ENCODE data around the gene TMEM80. TPM values are rescaled to one million over a fixed set of nuclear protein-coding genes. Genes with fewer than 3 reads are reported as not detected.

Gene TMEM80
- total and polyA plus RNA-seq, 9 of the 15 experiments (the other 6 are each of a cell fraction or from before 2014, with no cell fraction given): 5.1 to 30.1 (median 12.4) TPM

GRCh38 chr11:695538-696248 lies at the start of gene TMEM80 (continued):
- TF ChIP-seq, protein P1, sequence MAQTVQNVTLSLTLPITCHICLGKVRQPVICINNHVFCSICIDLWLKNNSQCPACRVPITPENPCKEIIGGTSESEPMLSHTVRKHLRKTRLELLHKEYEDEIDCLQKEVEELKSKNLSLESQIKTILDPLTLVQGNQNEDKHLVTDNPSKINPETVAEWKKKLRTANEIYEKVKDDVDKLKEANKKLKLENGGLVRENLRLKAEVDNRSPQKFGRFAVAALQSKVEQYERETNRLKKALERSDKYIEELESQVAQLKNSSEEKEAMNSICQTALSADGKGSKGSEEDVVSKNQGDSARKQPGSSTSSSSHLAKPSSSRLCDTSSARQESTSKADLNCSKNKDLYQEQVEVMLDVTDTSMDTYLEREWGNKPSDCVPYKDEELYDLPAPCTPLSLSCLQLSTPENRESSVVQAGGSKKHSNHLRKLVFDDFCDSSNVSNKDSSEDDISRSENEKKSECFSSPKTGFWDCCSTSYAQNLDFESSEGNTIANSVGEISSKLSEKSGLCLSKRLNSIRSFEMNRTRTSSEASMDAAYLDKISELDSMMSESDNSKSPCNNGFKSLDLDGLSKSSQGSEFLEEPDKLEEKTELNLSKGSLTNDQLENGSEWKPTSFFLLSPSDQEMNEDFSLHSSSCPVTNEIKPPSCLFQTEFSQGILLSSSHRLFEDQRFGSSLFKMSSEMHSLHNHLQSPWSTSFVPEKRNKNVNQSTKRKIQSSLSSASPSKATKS (CRISPR knock-in tag; IDR thresholded peaks at IDR 0.05): no peak
- TF ChIP-seq RBFOX2 (IDR thresholded peaks at IDR 0.05; ENCODE audit: low read depth, low read length): peak; percentile 84
- no peak for TF ChIP-seq STAT5B (CRISPR knock-in tag; IDR thresholded peaks at IDR 0.05)
- TF ChIP-seq ZNF277 (CRISPR knock-in tag; IDR thresholded peaks at IDR 0.05; ENCODE audit: borderline replicate concordance): no peak
- TF ChIP-seq ID3 (CRISPR knock-in tag; IDR thresholded peaks at IDR 0.05): no peak
- TF ChIP-seq ID3 (tag; IDR thresholded peaks at IDR 0.05): no peak
- TF ChIP-seq ZNF444 (CRISPR knock-in tag; IDR thresholded peaks at IDR 0.05): no peak
- TF ChIP-seq ETS2 (tag; IDR thresholded peaks at IDR 0.05; ENCODE audit: borderline replicate concordance, poor library complexity, severe bottlenecking): no peak
- no peak for TF ChIP-seq SMARCE1 (IDR thresholded peaks at IDR 0.05)
- no peak for TF ChIP-seq RBM25 (IDR thresholded peaks at IDR 0.05; ENCODE audit: low read depth, low read length, severe bottlenecking)
- TF ChIP-seq CC2D1A (IDR thresholded peaks at IDR 0.05): no peak
- TF ChIP-seq HNRNPH1 (optimal IDR thresholded peaks at IDR 0.05; ENCODE audit: low read depth, low read length): no peak
- TF ChIP-seq JUNB (CRISPR knock-in tag; conservative IDR thresholded peaks at IDR 0.05): no peak
- no peak for TF ChIP-seq ZNF408 (CRISPR knock-in tag; IDR thresholded peaks at IDR 0.05; ENCODE audit: low read depth)
- no peak for TF ChIP-seq ZNF146 (CRISPR knock-in tag; IDR thresholded peaks at IDR 0.05; ENCODE audit: unreplicated experiment)
- peak; percentile 69; the same call in 1 of the 2 replicates for TF ChIP-seq PKNOX1 (IDR thresholded peaks at IDR 0.05)
- no peak for TF ChIP-seq PPARD (CRISPR knock-in tag; IDR thresholded peaks at IDR 0.05)
- no peak for TF ChIP-seq ZNF274 (IDR thresholded peaks at IDR 0.05; ENCODE audit: borderline replicate concordance, low read depth, low read length)
- TF ChIP-seq ZNF232 (CRISPR knock-in tag; IDR thresholded peaks at IDR 0.05): no peak
- no peak for TF ChIP-seq ELF2 (CRISPR knock-in tag; IDR thresholded peaks at IDR 0.05)
- TF ChIP-seq CBFA2T2 (conservative IDR thresholded peaks at IDR 0.05): no peak
- no peak for TF ChIP-seq IRF2 (CRISPR knock-in tag; IDR thresholded peaks at IDR 0.05)
- no peak for TF ChIP-seq HDAC3 (IDR thresholded peaks at IDR 0.05; ENCODE audit: borderline replicate concordance, partially characterized antibody)
- TF ChIP-seq MTA2 (IDR thresholded peaks at IDR 0.05; ENCODE audit: low read depth): no peak
- TF ChIP-seq ELF4 (CRISPR knock-in tag; IDR thresholded peaks at IDR 0.05): no peak
